ENCODE measurements around the gene NEU2.

DNA sequence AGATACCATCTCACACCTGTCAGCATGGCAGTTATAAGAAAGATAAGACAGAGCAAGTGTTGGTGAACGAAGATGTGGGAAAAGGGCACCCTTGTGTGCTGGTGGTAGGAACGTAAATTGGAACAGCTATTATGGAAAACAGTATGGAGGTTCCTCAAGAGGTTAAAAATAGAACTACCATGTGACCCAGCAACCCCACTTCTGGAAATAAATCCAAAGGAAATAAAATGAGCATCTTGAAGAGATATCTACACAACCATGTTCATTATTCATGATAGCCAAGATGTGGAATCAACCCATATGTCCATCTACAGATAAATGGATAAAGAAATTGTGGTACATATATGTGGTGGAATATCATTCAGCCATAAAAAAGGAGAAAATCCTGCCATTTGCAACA, 46.3 kb upstream of the NEU2 start:
- TF ChIP-seq, protein P1, sequence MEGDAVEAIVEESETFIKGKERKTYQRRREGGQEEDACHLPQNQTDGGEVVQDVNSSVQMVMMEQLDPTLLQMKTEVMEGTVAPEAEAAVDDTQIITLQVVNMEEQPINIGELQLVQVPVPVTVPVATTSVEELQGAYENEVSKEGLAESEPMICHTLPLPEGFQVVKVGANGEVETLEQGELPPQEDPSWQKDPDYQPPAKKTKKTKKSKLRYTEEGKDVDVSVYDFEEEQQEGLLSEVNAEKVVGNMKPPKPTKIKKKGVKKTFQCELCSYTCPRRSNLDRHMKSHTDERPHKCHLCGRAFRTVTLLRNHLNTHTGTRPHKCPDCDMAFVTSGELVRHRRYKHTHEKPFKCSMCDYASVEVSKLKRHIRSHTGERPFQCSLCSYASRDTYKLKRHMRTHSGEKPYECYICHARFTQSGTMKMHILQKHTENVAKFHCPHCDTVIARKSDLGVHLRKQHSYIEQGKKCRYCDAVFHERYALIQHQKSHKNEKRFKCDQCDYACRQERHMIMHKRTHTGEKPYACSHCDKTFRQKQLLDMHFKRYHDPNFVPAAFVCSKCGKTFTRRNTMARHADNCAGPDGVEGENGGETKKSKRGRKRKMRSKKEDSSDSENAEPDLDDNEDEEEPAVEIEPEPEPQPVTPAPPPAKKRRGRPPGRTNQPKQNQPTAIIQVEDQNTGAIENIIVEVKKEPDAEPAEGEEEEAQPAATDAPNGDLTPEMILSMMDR (conservative IDR thresholded peaks at IDR 0.05 in 1 of 2, IDR thresholded peaks at IDR 0.05 in 1 of 2; ENCODE audit: extremely low read depth in 1 of 2, insufficient read depth in 1 of 2, low read depth in 1 of 2, low read length in 2 of 2) = no peak
- TF ChIP-seq EZH2 (IDR thresholded peaks at IDR 0.05; ENCODE audit: borderline replicate concordance, low read length) = no peak

Measured in mammary epithelial cell (primary cell).